ENCODE measurements around the gene CEMIP2.

The CEMIP2 gene

DNA sequence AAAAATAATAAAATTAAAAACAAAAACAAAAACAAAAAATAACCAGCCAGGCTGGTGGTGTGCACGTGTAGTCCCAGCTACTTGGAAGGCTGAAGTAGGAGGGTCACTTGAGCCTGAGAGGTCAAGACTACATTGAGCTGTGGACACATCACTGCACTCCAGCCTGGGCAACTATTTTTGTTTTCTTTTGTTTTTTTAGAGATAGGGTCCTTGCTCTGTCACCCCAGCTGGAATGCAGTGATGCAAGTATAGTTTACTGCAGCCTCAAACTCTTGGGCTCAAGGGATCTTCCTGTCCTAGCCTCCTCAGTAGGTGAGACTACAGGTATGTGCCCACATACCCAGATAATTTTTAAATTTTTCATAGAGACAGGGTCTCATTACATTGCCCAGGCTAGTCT lies 80.6 kb downstream of the CEMIP2 start:
- no peak overlapping the region for H3K4me3 ChIP-seq (ENCODE audit: low read depth, low read length)
- TF ChIP-seq, protein P1, sequence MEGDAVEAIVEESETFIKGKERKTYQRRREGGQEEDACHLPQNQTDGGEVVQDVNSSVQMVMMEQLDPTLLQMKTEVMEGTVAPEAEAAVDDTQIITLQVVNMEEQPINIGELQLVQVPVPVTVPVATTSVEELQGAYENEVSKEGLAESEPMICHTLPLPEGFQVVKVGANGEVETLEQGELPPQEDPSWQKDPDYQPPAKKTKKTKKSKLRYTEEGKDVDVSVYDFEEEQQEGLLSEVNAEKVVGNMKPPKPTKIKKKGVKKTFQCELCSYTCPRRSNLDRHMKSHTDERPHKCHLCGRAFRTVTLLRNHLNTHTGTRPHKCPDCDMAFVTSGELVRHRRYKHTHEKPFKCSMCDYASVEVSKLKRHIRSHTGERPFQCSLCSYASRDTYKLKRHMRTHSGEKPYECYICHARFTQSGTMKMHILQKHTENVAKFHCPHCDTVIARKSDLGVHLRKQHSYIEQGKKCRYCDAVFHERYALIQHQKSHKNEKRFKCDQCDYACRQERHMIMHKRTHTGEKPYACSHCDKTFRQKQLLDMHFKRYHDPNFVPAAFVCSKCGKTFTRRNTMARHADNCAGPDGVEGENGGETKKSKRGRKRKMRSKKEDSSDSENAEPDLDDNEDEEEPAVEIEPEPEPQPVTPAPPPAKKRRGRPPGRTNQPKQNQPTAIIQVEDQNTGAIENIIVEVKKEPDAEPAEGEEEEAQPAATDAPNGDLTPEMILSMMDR (IDR thresholded peaks at IDR 0.05; ENCODE audit: borderline replicate concordance, insufficient read depth, low read depth, low read length): no peak

DNA sequence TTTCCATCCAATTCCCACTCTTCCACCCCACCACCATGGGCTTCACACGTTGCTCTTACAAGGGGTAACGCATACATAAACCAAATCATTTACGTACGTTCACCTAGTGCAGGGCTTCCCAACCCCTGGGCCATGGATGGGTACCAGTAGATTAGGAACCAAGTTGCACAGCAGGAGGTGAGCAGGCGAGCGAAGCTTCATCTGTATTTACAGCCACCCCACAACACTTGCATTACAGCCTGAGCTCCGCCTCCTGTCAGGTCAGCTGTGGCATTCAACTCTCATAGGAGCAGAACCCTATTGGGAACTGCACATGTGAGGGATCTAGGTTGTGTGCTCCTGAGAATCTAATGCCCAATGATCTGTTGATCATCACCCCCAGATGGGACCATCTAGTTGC lies 82.3 kb downstream of the CEMIP2 start:
- TF ChIP-seq, protein P1 (IDR thresholded peaks at IDR 0.05; ENCODE audit: borderline replicate concordance, insufficient read depth, low read depth, low read length): no peak
- H3K4me3 ChIP-seq (ENCODE audit: low read depth, low read length): no peak overlapping the region

DNA sequence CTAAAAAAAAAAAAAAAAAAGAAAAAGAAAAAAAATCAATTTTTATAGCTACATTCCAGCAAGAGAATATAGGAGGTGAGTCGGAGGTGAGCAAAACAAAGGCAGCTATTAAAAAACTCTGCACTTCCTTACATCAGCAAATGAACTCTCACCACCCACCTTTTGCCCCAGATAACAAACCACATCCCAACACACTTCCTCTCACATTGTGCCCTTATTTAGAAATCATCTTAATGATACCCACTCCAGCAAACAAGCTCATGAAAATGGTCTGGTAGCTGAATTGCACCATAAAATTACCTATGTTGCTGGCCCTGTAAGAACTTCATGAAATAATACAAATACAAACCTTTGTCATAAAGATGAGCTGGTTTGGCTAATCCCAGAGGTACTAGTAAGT lies 82.9 kb downstream of the CEMIP2 start:
- H3K4me3 ChIP-seq (ENCODE audit: low read depth, low read length): no peak overlapping the region
- TF ChIP-seq, protein P1 (IDR thresholded peaks at IDR 0.05; ENCODE audit: borderline replicate concordance, insufficient read depth, low read depth, low read length): no peak

DNA sequence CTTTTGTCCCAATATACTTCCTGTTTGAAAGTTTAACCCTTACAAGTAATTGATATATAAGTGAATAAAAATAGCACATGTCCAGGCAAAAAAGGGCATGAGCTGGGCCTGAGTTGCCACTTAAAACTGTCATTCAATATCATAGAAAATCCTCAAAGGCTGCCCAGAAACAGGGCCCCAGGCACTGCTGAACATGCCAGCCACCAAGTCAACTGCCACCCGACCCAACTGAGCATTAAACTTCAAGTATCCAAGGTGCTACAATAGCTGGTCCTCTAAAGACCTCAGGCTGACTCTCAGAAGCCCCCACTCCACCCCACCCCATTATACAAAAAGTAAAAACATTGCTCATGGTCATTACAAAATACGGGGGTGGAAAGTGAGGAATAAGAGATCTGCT lies 83.7 kb downstream of the CEMIP2 start:
- TF ChIP-seq, protein P1 (IDR thresholded peaks at IDR 0.05; ENCODE audit: borderline replicate concordance, insufficient read depth, low read depth, low read length): no peak
- no peak overlapping the region for H3K4me3 ChIP-seq (ENCODE audit: low read depth, low read length)

DNA sequence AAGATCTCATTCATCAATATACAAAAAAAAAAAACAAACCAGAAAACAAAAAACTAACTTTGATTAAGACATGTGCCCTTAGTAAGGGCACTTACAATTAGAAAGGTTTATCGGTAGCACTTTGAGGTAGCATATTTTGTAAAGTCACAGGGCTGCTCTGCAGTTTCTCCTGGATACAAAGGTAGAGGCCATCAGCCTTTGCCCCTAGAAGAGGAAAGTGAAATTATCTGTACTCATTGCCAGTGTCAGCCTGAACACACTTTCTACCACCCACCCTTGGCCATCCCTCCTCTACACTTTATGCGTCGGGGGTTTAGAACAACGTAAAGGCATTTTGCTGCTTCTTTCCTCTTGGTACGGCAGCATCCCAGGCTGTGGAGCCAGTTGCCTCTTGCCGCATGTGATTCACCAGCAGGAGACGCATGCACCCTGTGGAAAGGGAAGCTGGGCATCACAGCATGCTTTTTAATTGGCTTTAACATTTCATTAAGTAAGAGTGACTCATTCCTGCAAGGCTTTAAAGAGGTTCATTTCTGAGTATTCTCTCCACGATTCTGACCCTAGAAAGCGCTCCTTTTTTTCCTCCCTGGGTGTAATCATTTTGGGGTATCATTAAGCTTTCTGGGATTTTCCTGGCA lies 84.6 kb downstream of the CEMIP2 start:
- no peak overlapping the region for H3K4me3 ChIP-seq (ENCODE audit: low read depth, low read length)

DNA sequence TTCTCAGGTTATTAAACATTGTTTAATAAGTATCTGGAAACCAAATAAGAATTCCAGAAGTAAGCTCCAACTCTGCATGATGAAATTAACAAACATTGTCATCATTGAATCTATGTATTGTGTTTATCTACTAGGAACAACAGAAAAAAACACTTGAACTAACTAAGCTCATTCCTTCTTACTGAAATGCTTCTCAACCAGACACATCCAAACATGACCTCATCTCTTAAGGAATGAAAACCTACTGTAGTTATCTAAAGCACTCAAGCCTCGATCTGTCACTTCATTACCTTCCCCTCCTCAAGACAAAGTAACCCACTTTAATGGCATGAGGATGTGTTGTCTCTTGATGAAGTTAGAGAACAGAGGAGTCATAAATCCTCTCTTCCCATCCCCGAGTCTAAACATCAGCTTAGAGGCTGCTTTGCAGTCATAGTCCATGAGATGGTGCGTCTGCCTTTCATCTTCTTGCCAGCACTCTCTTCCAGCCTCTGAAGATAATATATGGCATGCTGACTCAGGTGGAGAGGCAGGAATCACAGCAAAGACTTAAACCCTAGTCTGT lies 86.5 kb downstream of the CEMIP2 start:
- TF ChIP-seq, protein P1 (IDR thresholded peaks at IDR 0.05; ENCODE audit: borderline replicate concordance, insufficient read depth, low read depth, low read length): no peak
- no peak overlapping the region for H3K4me3 ChIP-seq (ENCODE audit: low read depth, low read length)

More for the DNA sequence above, 84.6 kb downstream of the CEMIP2 start:
- TF ChIP-seq, protein P1 (IDR thresholded peaks at IDR 0.05; ENCODE audit: borderline replicate concordance, insufficient read depth, low read depth, low read length): no peak

DNA sequence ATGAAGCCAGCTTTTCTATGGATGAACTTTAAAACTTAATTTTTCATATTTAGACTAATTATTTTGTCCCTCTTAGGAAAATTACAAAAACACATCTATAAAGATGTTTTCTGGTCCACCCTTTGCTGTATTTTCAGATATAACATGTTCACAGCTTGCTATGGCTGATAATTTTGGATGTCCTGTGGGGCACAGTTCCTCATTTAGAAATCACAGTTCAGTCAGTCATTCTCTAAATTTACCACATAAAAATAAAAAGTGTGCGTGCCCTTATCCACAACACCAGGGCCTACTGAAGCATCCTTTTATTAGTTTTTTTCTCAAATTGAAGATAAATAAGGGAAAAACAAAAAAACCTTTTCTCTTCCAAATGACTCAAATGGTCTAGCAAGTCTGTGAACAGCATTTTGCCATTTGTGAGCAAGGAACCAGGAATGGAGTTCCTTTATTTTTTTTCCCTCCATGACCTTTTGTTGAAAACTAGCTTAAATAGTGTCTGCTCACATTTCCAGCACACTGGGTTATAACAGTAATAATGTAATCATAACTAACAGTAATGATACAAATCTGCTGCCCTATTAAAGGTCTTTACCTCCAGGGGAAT lies 87.1 kb downstream of the CEMIP2 start:
- no peak overlapping the region for H3K4me3 ChIP-seq (ENCODE audit: low read depth, low read length)
- TF ChIP-seq, protein P1 (IDR thresholded peaks at IDR 0.05; ENCODE audit: borderline replicate concordance, insufficient read depth, low read depth, low read length): no peak
